Measurements from ENCODE around the gene ZNF92.
"Not testable (repeated sequence)": the region's sequence is repeated elsewhere in the genome, so short reads cannot be mapped to it uniquely, and the experiment has no call there.

The ZNF92 gene

GRCh38 chr7:65444205-65444842 is 70.7 kb downstream of the ZNF92 start:
- DNase-seq (ENCODE audit: low read depth in 2 of 2), result no peak
- no peak overlapping the region for H3K4me3 ChIP-seq (replicated peaks in 1 of 2; ENCODE audit: low read depth in 2 of 2, low read length in 2 of 2)
- no peak for TF ChIP-seq CTCF (IDR thresholded peaks at IDR 0.05; ENCODE audit: low read depth, low read length)

GRCh38 chr7:65444899-65445823 is 71.5 kb downstream of the ZNF92 start:
- H3K4me3 ChIP-seq (replicated peaks in 1 of 2; ENCODE audit: low read depth in 2 of 2, low read length in 2 of 2), result no peak overlapping the region
- TF ChIP-seq CTCF (IDR thresholded peaks at IDR 0.05; ENCODE audit: low read depth, low read length), result no peak
- no peak for DNase-seq (ENCODE audit: low read depth in 2 of 2)

GRCh38 chr7:65447041-65447440 is 73.4 kb downstream of the ZNF92 start:
- H3K4me3 ChIP-seq (replicated peaks in 1 of 2; ENCODE audit: low read depth in 2 of 2, low read length in 2 of 2), result not testable (repeated sequence)
- DNase-seq (ENCODE audit: low read depth in 2 of 2), result peak in 1 of 2 donors; percentile 50
- TF ChIP-seq CTCF (IDR thresholded peaks at IDR 0.05; ENCODE audit: low read depth, low read length), result peak; percentile 54

GRCh38 chr7:65448816-65449504 is 75.3 kb downstream of the ZNF92 start:
- DNase-seq (ENCODE audit: low read depth in 2 of 2), result peak; percentile 55 to 88
- no peak for TF ChIP-seq CTCF (IDR thresholded peaks at IDR 0.05; ENCODE audit: low read depth, low read length)
- no peak overlapping the region for H3K4me3 ChIP-seq (replicated peaks in 1 of 2; ENCODE audit: low read depth in 2 of 2, low read length in 2 of 2)

GRCh38 chr7:65449505-65449852 is 75.8 kb downstream of the ZNF92 start:
- TF ChIP-seq CTCF (IDR thresholded peaks at IDR 0.05; ENCODE audit: low read depth, low read length), result no peak
- H3K4me3 ChIP-seq (replicated peaks in 1 of 2; ENCODE audit: low read depth in 2 of 2, low read length in 2 of 2), result no peak overlapping the region
- DNase-seq (ENCODE audit: low read depth in 2 of 2), result no peak
